GM19438 (cell line): ENCODE measurements around the gene KIAA0408.
"Not testable (repeated sequence)": the region's sequence is repeated elsewhere in the genome, so short reads cannot be mapped to it uniquely, and the experiment has no call there.

Experiments used
- ATAC-seq: cut with Tn5 transposase; IDR thresholded peaks from one replicate; pipeline ENCODE4 v1.9.1; 2021; ENCODE audit warnings: low read depth; ENCODE audit not compliant: unreplicated experiment

The KIAA0408 gene

GRCh38 chr6:127420556-127420955 is 38.6 kb downstream of the KIAA0408 start:
- peak; percentile 99 for ATAC-seq

- no peak for ATAC-seq
Measured at GRCh38 chr6:127415096-127415495, 44.1 kb downstream of the KIAA0408 start.

DNA sequence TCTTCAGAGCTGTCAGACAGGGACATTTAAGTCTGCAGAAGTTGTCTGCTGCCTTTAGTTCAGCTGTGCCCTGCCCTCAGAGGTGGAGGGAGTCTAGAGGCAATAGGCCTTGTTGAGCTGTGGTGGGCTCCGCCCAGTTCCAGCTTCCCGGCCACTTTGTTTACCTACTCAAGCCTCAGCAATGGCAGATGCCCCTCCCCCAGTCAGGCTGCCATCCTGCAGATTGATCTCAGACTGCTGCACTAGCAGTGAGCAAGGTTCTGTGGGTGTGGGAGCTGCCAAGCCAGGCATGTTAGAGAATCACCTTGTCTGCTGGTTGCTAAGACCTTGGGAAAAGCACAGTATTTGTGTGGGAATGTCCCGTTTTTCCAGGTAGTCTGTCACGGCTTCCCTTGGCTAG is 46.1 kb downstream of the KIAA0408 start:
- ATAC-seq, result not testable (repeated sequence)

DNA sequence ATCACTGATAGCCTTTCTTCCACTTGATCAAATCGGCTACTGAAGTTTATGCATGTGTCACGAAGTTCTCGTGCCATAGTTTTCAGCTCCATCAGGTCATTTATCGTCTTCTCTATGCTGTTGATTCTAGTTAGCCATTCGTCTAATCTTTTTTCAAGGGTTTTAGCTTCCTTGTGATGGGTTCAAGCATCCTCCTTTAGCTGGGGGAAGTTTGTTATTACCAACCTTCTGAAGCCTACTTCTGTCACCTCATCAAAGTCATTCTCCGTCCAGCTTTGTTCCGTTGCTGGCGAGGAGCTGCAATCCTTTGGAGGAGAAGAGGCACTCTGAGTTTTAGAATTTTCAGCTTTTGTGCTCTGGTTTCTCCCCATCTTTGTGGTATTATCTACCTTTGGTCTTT is 47.2 kb downstream of the KIAA0408 start:
- not testable (repeated sequence) for ATAC-seq
